MM.1S (cell line): Measurements from ENCODE around the gene CXCL8.

Experiments
- CTCF ChIP-seq: fragments of 300-600 bp; sonication (generic); IDR thresholded peaks from 2 replicates; pipeline ENCODE4 v1.5.1; 2016; ENCODE audit warnings: antibody characterized with exemption, low read length, mixed read lengths
- EZH2 ChIP-seq: fragments of 300-600 bp; sonication (generic); optimal IDR thresholded peaks from 2 replicates; pipeline ENCODE3; 2017; ENCODE audit warnings: low read depth, mild to moderate bottlenecking, antibody characterized with exemption, low read length, mixed read lengths

DNA sequence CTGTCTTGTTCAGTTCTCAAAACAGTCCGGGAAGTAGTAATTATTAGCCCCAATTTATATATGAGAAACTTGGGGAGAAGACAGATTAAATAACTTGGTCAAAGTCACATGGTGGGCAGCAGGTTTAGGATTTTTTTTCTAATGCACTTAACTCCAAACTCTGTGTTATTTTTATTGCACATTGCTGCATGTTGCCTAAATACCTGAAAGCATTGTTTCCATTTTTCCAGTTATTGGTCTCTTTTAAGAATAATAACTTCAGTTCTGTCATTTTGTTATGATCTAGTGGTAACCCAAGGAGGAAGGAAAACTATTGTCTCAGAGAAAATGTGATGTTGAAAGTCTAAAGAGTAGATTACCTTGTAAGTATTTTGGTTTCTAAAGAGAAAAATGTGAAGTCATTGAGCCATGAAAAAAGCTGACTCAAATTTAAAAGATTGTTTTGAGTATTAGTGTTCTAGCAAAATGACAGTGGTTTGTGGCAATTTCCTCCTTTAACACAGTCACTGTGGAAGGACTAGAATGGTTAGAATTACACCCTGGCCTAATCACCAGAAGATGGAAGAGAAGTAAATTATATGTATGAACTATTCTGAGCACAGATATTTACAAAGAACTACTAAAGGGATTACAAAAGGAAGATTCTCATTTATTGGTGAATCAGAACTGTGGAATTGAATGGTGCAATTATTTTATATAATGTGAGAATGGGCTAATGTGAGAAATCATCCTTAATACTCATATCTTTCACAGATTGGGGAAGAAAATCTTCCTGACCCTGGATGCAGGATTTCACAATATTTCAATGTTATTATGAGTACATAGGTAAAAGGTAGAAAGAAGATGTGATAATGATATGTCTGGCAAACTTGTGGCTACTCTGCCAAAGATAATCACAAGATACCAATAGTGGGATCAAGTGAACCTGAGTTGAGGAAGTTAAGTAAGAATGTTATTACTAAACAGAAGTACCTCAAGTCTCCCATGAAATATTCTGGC is 21.7 kb upstream of the CXCL8 start:
- no peak for TF ChIP-seq CTCF
- TF ChIP-seq EZH2 = no peak
